ENCODE results near the gene MINDY4.

DNA sequence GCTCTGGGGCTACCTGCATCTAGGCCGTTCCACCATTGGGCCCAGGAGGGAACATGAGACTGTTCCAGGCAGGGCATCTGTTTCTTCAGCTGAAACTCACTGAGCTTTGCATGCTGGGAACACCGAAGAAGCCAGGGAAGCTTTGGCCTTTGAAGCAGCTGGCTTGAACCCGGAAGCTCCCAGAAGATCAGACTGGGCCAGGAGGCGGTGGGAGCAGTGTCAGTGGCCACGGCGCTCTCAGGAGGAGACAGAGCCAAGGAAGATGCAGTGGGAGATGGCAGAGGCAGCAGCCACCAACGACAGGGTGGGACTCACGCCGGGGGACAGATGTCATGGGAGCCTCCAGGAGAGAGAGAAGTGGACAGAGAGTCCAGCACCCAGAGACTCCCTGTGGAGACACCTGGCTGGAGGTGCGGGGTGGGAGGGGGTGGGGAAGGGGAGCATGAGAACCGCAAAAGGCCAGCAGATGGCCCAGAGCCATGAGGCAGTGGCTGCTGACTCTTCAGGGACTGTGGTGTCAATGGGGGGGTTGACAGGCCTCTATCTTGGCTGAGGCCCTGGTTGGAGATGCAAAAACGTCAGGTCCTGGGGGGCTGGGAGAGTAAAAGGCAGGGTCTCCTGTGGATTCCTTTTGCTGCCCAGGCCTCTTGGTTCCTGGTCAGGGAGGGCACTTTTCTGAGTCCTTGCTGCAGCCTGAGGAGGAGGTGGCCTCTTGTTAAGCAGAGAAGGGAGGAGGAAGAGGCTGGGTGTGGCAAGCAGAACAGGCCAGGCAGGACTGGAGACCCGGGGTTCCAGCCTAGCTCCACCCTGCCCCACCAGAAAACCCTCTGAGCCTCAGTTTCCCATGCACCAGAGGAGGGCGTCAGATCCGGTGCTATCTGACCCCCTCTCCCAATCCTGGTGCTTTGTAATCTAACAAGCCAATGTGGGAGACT is 134.1 kb downstream of the MINDY4 start:
- TF ChIP-seq, protein P1, sequence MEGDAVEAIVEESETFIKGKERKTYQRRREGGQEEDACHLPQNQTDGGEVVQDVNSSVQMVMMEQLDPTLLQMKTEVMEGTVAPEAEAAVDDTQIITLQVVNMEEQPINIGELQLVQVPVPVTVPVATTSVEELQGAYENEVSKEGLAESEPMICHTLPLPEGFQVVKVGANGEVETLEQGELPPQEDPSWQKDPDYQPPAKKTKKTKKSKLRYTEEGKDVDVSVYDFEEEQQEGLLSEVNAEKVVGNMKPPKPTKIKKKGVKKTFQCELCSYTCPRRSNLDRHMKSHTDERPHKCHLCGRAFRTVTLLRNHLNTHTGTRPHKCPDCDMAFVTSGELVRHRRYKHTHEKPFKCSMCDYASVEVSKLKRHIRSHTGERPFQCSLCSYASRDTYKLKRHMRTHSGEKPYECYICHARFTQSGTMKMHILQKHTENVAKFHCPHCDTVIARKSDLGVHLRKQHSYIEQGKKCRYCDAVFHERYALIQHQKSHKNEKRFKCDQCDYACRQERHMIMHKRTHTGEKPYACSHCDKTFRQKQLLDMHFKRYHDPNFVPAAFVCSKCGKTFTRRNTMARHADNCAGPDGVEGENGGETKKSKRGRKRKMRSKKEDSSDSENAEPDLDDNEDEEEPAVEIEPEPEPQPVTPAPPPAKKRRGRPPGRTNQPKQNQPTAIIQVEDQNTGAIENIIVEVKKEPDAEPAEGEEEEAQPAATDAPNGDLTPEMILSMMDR (IDR thresholded peaks at IDR 0.05): no peak
- no peak for TF ChIP-seq POLR2AphosphoS5 (IDR thresholded peaks at IDR 0.05)
- TF ChIP-seq POLR2A (IDR thresholded peaks at IDR 0.05): no peak
- no peak for TF ChIP-seq EP300 (IDR thresholded peaks at IDR 0.05)
